HepG2 (cell line): ENCODE data around the gene TRIO.
A peak's percentile ranks its signal among the peaks of the same experiment; 100 is the strongest.

Source experiments
- EZH2 ChIP-seq: conservative IDR thresholded peaks from 2 replicates; pipeline ENCODE4 v1.6.1; 2012; ENCODE audit warnings: mild to moderate bottlenecking, low read depth, low read length, moderate library complexity
- JUN ChIP-seq: sonication (generic); formaldehyde crosslinking; IDR thresholded peaks from 2 replicates; pipeline ENCODE4 v1.4.0; 2020; ENCODE audit warnings: mild to moderate bottlenecking, missing genetic modification reagents
- MAZ ChIP-seq, 2 experiments: sonication (generic) in 1 of 2; formaldehyde crosslinking in 1 of 2; IDR thresholded peaks; 2 replicates each; pipeline versions ENCODE4 v1.5.0 to v1.6.1; 2012 to 2020; ENCODE audit warnings: low read depth in 2 of 2, mild to moderate bottlenecking in 2 of 2, borderline replicate concordance in 1 of 2, improper control_type of control experiment in 1 of 2, low read length in 1 of 2, missing genetic modification reagents in 1 of 2, moderate library complexity in 1 of 2
- POLR2A ChIP-seq, 2 experiments: IDR thresholded peaks; 2 replicates each; pipeline ENCODE4 v1.6.1; 2011; ENCODE audit warnings: low read depth in 2 of 2, low read length in 2 of 2, mild to moderate bottlenecking in 1 of 2, moderate library complexity in 1 of 2; ENCODE audit not compliant: insufficient read depth in 1 of 2
- PPARG ChIP-seq: conservative IDR thresholded peaks from 2 replicates; pipeline ENCODE4 v1.6.1; 2016; ENCODE audit warnings: missing biosample characterization, missing genetic modification reagents
- TF ChIP-seq, protein P1 (sequence below): sonication (generic); formaldehyde crosslinking; IDR thresholded peaks from 2 replicates; pipeline ENCODE4 v1.8.1; 2022; ENCODE audit warnings: mild to moderate bottlenecking, missing genetic modification reagents

DNA sequence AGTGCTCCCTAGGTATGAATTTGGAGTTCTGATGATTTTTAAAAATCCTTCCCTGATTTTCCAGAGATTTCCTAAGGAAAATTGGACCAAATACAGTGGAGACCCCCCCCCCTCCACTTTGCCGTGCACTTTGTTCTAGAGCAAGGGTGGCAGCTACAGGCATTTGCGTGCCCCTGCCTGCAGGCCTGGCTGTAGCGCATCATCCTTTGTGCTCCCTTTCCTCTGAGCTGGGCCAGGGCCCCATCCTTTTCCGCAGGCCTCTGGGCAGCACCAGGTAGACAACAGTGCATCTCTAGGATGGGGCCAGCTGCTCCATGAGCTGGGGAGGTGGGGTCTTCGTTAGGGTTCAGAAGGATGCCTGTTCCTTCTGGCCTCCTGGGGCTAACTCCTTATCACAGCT, 39.6 kb downstream of the TRIO start:
- TF ChIP-seq, protein P1, sequence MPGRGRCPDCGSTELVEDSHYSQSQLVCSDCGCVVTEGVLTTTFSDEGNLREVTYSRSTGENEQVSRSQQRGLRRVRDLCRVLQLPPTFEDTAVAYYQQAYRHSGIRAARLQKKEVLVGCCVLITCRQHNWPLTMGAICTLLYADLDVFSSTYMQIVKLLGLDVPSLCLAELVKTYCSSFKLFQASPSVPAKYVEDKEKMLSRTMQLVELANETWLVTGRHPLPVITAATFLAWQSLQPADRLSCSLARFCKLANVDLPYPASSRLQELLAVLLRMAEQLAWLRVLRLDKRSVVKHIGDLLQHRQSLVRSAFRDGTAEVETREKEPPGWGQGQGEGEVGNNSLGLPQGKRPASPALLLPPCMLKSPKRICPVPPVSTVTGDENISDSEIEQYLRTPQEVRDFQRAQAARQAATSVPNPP (CRISPR knock-in tag): no peak
- no peak for TF ChIP-seq EZH2
- no peak for TF ChIP-seq POLR2A (IDR thresholded peaks at IDR 0.05; ENCODE audit: insufficient read depth in 1 of 2, low read depth in 2 of 2, low read length in 2 of 2)
- 0 out of 2 replicates have a peak, but pooled peaks have one; percentile 29 for TF ChIP-seq PPARG
- TF ChIP-seq MAZ (IDR thresholded peaks at IDR 0.05; ENCODE audit: borderline replicate concordance, low read depth, low read length): no peak
- no peak for TF ChIP-seq MAZ (CRISPR knock-in tag; IDR thresholded peaks at IDR 0.05; ENCODE audit: low read depth)
- no peak for TF ChIP-seq JUN (CRISPR knock-in tag)
